Suprapubic skin (tissue), 4 donors: ENCODE data around the gene PRR23E.

Experiments
- CTCF ChIP-seq, 2 donors: fragments of 200-600 bp in 1 of 2; fragments of 450-650 bp in 1 of 2; sonication (generic) in 1 of 2; IDR thresholded peaks; one replicate each; pipeline ENCODE4 v1.5.1; 2016 to 2019; ENCODE audit warnings: antibody characterized with exemption in 2 of 2, mild to moderate bottlenecking in 1 of 2, moderate library complexity in 1 of 2
- EP300 ChIP-seq: sonication (generic); formaldehyde crosslinking; IDR thresholded peaks from one replicate; pipeline ENCODE4 v1.6.1; 2017; ENCODE audit warnings: antibody characterized with exemption
- POLR2A ChIP-seq, 2 donors: fragments of 450-650 bp; IDR thresholded peaks; one replicate each; pipeline ENCODE4 v1.6.1; 2017; ENCODE audit warnings: antibody characterized with exemption in 2 of 2, mild to moderate bottlenecking in 2 of 2, moderate library complexity in 2 of 2
- POLR2AphosphoS5 ChIP-seq, 3 donors: sonication (generic); formaldehyde crosslinking; IDR thresholded peaks; one replicate each; pipeline ENCODE4 v1.6.1; 2017; ENCODE audit warnings: antibody characterized with exemption in 3 of 3

- TF ChIP-seq CTCF (IDR thresholded peaks at IDR 0.05) = no peak
- TF ChIP-seq EP300 = no peak
- no peak for TF ChIP-seq POLR2A (IDR thresholded peaks at IDR 0.05)
- TF ChIP-seq POLR2AphosphoS5 (IDR thresholded peaks at IDR 0.05) = no peak
Observed at GRCh38 chr3:127196002-127196401, 3.1 kb downstream of the PRR23E start.
